ENCODE measurements around the gene NUDT16L1. TPM values are rescaled to one million over a fixed set of nuclear protein-coding genes. Genes with fewer than 3 reads are reported as not detected.

The NUDT16L1 gene
- total and polyA plus RNA-seq, 12 donors = 16.3 to 99.3 (median 51.6) TPM

GRCh38 chr16:4687946-4688673, 5.3 kb upstream of the NUDT16L1 start:
- DNase-seq = peak in 6 of 7 donors; percentile 41 to 84 (median 66)

GRCh38 chr16:4688674-4689045, 4.7 kb upstream of the NUDT16L1 start:
- 86 to 94% (median 88%) methylated on average over 5 to 22 of the region's 22 CpGs for WGBS, 4 donors
- no peak for TF ChIP-seq CTCF (IDR thresholded peaks at IDR 0.05)
- no peak for TF ChIP-seq POLR2A (IDR thresholded peaks at IDR 0.05)
- DNase-seq = peak in 2 of 7 donors; percentile 25 to 27
- H3K9me3 ChIP-seq (replicated peaks in 1 of 3) = no peaks in the 10 kb centered on the region
- intact Hi-C loops (cut with DNase I) = no loop called here
- no peak overlapping the region for H3K4me3 ChIP-seq
- peaks cover 7 to 19% of the 10 kb centered on the region in 2 donors for H3K4me1 ChIP-seq (replicated peaks in 1 of 2)
- no peak overlapping the region for H3K27ac ChIP-seq
- no peaks in the 10 kb centered on the region for H3K27me3 ChIP-seq
- peaks cover 0 to 35% of the 10 kb centered on the region in 2 donors for H3K36me3 ChIP-seq (replicated peaks in 1 of 2)

More at GRCh38 chr16:4687946-4688673, 5.3 kb upstream of the NUDT16L1 start:
- H3K27me3 ChIP-seq = no peaks in the 10 kb centered on the region
- no peaks in the 10 kb centered on the region for H3K9me3 ChIP-seq (replicated peaks in 1 of 3)
- no peak overlapping the region for H3K4me3 ChIP-seq
- no peak overlapping the region for H3K27ac ChIP-seq
- no peak for TF ChIP-seq POLR2A (IDR thresholded peaks at IDR 0.05)
- no peak for TF ChIP-seq CTCF (IDR thresholded peaks at IDR 0.05)
- WGBS, 4 donors = 28 to 76% (median 67%) methylated on average over 4 to 39 of the region's 39 CpGs
- peaks cover 0 to 40% of the 10 kb centered on the region in 2 donors for H3K36me3 ChIP-seq (replicated peaks in 1 of 2)
- peaks cover 7 to 19% of the 10 kb centered on the region in 2 donors for H3K4me1 ChIP-seq (replicated peaks in 1 of 2)
- intact Hi-C loops (cut with DNase I) = no loop called here

GRCh38 chr16:4689091-4689671, 4.2 kb upstream of the NUDT16L1 start:
- 86 to 93% (median 91%) methylated on average over 9 to 21 of the region's 21 CpGs; no CpG with 5 or more reads in 1 of the 4 donors for WGBS, 4 donors
- H3K9me3 ChIP-seq (replicated peaks in 1 of 3) = no peaks in the 10 kb centered on the region
- no peak for TF ChIP-seq POLR2A (IDR thresholded peaks at IDR 0.05)
- no peak for TF ChIP-seq CTCF (IDR thresholded peaks at IDR 0.05)
- no peak overlapping the region for H3K27ac ChIP-seq
- DNase-seq = peak in 1 of 7 donors; percentile 18
- peaks cover 9 to 19% of the 10 kb centered on the region in 2 donors for H3K4me1 ChIP-seq (replicated peaks in 1 of 2)
- no peaks in the 10 kb centered on the region for H3K27me3 ChIP-seq
- peaks cover 0 to 30% of the 10 kb centered on the region in 2 donors for H3K36me3 ChIP-seq (replicated peaks in 1 of 2)
- intact Hi-C loops (cut with DNase I) = no loop called here
- H3K4me3 ChIP-seq = no peak overlapping the region

- H3K4me1 ChIP-seq (replicated peaks in 1 of 2) = peaks cover 15 to 25% of the 10 kb centered on the region in 2 donors
- H3K27ac ChIP-seq = no peak overlapping the region
- no peak for DNase-seq
- WGBS, 4 donors = 85 to 89% (median 87%) methylated on average over 28 to 31 of the region's 31 CpGs
- no peaks in the 10 kb centered on the region for H3K27me3 ChIP-seq
- H3K9me3 ChIP-seq (replicated peaks in 1 of 3) = no peaks in the 10 kb centered on the region
- H3K4me3 ChIP-seq = no peak overlapping the region
- TF ChIP-seq CTCF (IDR thresholded peaks at IDR 0.05) = no peak
- TF ChIP-seq POLR2A (IDR thresholded peaks at IDR 0.05) = no peak
- peaks cover 0 to 25% of the 10 kb centered on the region in 2 donors for H3K36me3 ChIP-seq (replicated peaks in 1 of 2)
- intact Hi-C loops (cut with DNase I) = no loop called here
These were observed 3.3 kb upstream of the NUDT16L1 start for GRCh38 chr16:4689864-4690704.

All from adrenal gland (tissue), 12 donors.